DOHH2 (cell line): Measurements from ENCODE around the gene IGSF3.

Experiments used
- H3F3A ChIP-seq: fragments of 200-600 bp; sonication (generic), shearing (Covaris generic); 2 replicates; pipeline ENCODE4 v1.6.0; 2016; ENCODE audit warnings: antibody characterized with exemption, mild to moderate bottlenecking; ENCODE audit not compliant: control insufficient read depth, insufficient read depth
- H3K27ac ChIP-seq: fragments of 200-600 bp; sonication (generic); 2 replicates; pipeline ENCODE4 v1.5.1; 2014; ENCODE audit warnings: low read depth, mild to moderate bottlenecking, low read length, moderate library complexity
- H3K27me3 ChIP-seq: fragments of 200-600 bp; sonication (generic); 2 replicates; pipeline ENCODE4 v1.6.1; 2014; ENCODE audit warnings: mild to moderate bottlenecking, low read length, mixed read lengths; ENCODE audit not compliant: control insufficient read depth
- H3K36me3 ChIP-seq: fragments of 200-600 bp; sonication (generic); 2 replicates; pipeline ENCODE4 v1.6.1; 2014; ENCODE audit warnings: mild to moderate bottlenecking, low read length, moderate library complexity, mixed read lengths; ENCODE audit not compliant: control insufficient read depth
- H3K4me1 ChIP-seq: fragments of 200-600 bp; sonication (generic); 2 replicates; pipeline ENCODE4 v1.6.1; 2014; ENCODE audit warnings: mild to moderate bottlenecking, low read length, mixed read lengths; ENCODE audit not compliant: control insufficient read depth
- H3K4me2 ChIP-seq: fragments of 200-600 bp; sonication (generic); 2 replicates; pipeline ENCODE4 v1.6.0; 2014; ENCODE audit warnings: mild to moderate bottlenecking, low read length, moderate library complexity
- H3K4me3 ChIP-seq: fragments of 200-600 bp; sonication (generic); 2 replicates; pipeline ENCODE4 v1.5.1; 2014; ENCODE audit warnings: mild to moderate bottlenecking, low read length, mixed read lengths
- H3K79me2 ChIP-seq: fragments of 200-600 bp; sonication (generic); 2 replicates; pipeline ENCODE4 v1.6.1; 2014; ENCODE audit warnings: mild to moderate bottlenecking, low read length, mixed read lengths; ENCODE audit not compliant: control insufficient read depth
- H3K9me2 ChIP-seq: fragments of 200-600 bp; sonication (generic); replicated peaks from 2 replicates; pipeline ENCODE4 v1.6.1; 2014; ENCODE audit warnings: mild to moderate bottlenecking, low read length, mixed read lengths; ENCODE audit not compliant: control insufficient read depth
- H3K9me3 ChIP-seq: fragments of 200-600 bp; sonication (generic); 2 replicates; pipeline ENCODE4 v1.6.1; 2014; ENCODE audit warnings: antibody characterized with exemption, low read length, mixed read lengths; ENCODE audit not compliant: control insufficient read depth, insufficient read depth
- H4K20me1 ChIP-seq: fragments of 200-600 bp; sonication (generic); 2 replicates; pipeline ENCODE4 v1.6.0; 2014; ENCODE audit warnings: low read depth, mild to moderate bottlenecking, antibody characterized with exemption, low read length, moderate library complexity; ENCODE audit not compliant: control insufficient read depth, insufficient read depth
- EZH2phosphoT487 ChIP-seq: fragments of 200-600 bp; sonication (generic); IDR thresholded peaks from 2 replicates; pipeline ENCODE4 v1.6.1; 2017; ENCODE audit warnings: borderline replicate concordance, mild to moderate bottlenecking, antibody characterized with exemption, low read length, moderate library complexity, mixed read lengths
- TF ChIP-seq, protein P1 (sequence below): fragments of 200-600 bp; sonication (generic); IDR thresholded peaks from one replicate; pipeline ENCODE4 v1.5.1; 2014; ENCODE audit warnings: antibody characterized with exemption, mild to moderate bottlenecking, low read depth, low read length; ENCODE audit not compliant: poor library complexity, severe bottlenecking

IGSF3 gene

DNA sequence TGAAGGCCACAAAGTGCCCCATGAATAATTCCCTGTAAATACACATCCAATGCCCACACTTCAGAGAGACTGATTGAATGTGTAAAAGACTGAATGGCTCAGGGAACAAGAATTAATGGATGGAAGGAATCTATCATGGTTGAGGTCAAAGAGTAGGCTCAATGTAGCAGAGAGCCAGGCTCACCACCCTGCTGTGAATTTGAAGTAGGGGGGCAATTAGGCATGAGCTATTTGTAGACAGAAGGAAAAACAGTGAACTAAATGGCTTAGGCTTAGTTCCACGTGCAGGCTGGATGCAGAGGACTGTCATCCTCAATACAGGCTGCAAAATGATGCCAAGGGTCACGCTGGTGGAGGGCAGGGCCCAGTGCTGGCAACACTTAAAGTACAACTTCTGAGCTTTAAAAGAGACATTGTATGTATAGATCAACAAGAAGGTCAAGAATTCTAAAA lies 22.9 kb upstream of the IGSF3 start:
- Histone ChIP-seq H3F3A (no peaks in the 10 kb centered on the region), H3K9me2 (no peaks in the 10 kb centered on the region), H3K4me2 (no peak overlapping the region), H3K9me3 (no peaks in the 10 kb centered on the region), H3K4me1 (peaks cover 23% of the 10 kb centered on the region), H3K27me3 (no peaks in the 10 kb centered on the region), H3K4me3 (no peak overlapping the region), H3K79me2 (no peaks in the 10 kb centered on the region), H3K27ac (no peak overlapping the region), H4K20me1 (no peaks in the 10 kb centered on the region), H3K36me3 (no peaks in the 10 kb centered on the region)
- TF ChIP-seq, protein P1, sequence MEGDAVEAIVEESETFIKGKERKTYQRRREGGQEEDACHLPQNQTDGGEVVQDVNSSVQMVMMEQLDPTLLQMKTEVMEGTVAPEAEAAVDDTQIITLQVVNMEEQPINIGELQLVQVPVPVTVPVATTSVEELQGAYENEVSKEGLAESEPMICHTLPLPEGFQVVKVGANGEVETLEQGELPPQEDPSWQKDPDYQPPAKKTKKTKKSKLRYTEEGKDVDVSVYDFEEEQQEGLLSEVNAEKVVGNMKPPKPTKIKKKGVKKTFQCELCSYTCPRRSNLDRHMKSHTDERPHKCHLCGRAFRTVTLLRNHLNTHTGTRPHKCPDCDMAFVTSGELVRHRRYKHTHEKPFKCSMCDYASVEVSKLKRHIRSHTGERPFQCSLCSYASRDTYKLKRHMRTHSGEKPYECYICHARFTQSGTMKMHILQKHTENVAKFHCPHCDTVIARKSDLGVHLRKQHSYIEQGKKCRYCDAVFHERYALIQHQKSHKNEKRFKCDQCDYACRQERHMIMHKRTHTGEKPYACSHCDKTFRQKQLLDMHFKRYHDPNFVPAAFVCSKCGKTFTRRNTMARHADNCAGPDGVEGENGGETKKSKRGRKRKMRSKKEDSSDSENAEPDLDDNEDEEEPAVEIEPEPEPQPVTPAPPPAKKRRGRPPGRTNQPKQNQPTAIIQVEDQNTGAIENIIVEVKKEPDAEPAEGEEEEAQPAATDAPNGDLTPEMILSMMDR, result no peak
- TF ChIP-seq EZH2phosphoT487, result no peak

DNA sequence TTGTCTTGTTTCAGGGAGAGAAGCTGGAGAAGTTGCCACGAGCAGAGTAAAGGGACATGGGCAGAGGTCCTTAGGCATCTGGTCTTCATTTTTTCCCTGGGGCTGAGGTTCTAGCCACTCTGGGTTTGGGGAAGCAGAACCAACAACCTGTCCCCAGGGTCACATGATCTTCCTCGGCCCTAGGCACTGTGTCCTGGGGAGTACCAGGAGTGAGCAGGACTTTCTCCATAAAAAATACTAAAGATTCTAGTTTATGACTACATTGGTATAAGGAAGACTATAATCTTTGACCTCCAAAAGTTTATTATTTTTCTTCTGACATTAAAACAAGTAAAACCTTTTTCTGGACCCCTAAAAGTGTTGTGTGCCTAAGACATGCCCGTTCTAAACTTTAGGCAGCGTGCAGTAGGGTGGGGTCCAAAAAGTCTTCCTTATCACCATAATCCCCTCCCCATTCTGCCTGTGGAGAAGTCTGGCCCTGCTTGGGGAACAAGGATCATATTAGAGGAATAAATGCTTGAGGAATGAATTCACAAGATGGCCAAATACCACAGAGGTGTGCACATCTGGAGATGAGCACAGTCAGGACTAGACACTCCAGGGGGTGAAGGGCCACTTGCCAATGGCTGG lies 19.3 kb upstream of the IGSF3 start:
- H4K20me1 ChIP-seq, result no peaks in the 10 kb centered on the region
- H3K4me2 ChIP-seq, result no peak overlapping the region; the same call in 1 of the 2 replicates
- H3K36me3 ChIP-seq, result no peaks in the 10 kb centered on the region
- no peak overlapping the region for H3K4me3 ChIP-seq
- TF ChIP-seq, protein P1, result no peak
- no peak for TF ChIP-seq EZH2phosphoT487
- H3K9me3 ChIP-seq, result no peaks in the 10 kb centered on the region
- H3K27me3 ChIP-seq, result no peaks in the 10 kb centered on the region
- no peaks in the 10 kb centered on the region for H3K79me2 ChIP-seq
- H3K27ac ChIP-seq, result peak overlapping the region; percentile 80
- H3K4me1 ChIP-seq, result peaks cover 45% of the 10 kb centered on the region
- no peaks in the 10 kb centered on the region for H3F3A ChIP-seq
- no peaks in the 10 kb centered on the region for H3K9me2 ChIP-seq

DNA sequence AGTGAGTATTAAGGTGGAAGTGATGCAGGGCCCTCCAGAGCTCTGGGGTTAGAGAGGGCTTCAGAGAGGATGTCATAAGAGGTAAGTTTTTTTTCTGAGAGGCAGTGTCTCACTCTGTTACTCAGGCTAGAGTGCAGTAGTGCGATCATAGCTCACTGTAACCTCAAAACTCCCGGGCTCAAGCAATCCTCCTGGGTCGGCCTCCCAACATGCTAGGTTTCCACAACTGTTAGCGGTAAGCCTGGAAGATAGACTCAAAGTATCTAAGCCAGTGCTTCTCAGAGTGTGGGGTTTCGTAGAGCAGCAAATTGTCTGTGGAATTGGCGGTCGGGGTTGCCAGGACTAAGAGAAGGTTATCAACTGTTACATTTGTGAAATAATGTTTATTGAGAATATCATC lies 18.6 kb upstream of the IGSF3 start:
- H3K9me3 ChIP-seq, result no peaks in the 10 kb centered on the region
- no peaks in the 10 kb centered on the region for H4K20me1 ChIP-seq
- no peaks in the 10 kb centered on the region for H3F3A ChIP-seq
- H3K9me2 ChIP-seq, result no peaks in the 10 kb centered on the region
- H3K79me2 ChIP-seq, result no peaks in the 10 kb centered on the region
- H3K4me1 ChIP-seq, result peaks cover 52% of the 10 kb centered on the region
- H3K36me3 ChIP-seq, result no peaks in the 10 kb centered on the region
- 0 out of 2 replicates have a peak overlapping the region, but pooled peaks have one; percentile 21 for H3K4me3 ChIP-seq
- no peak for TF ChIP-seq EZH2phosphoT487
- TF ChIP-seq, protein P1, result no peak
- H3K27ac ChIP-seq, result peak overlapping the region; percentile 80
- H3K27me3 ChIP-seq, result no peaks in the 10 kb centered on the region
- H3K4me2 ChIP-seq, result peak overlapping the region; percentile 46
